ENCODE measurements around the gene HEBP1. TPM values are rescaled to one million over a fixed set of nuclear protein-coding genes. Genes with fewer than 3 reads are reported as not detected.

Gene HEBP1
- total RNA-seq, 1 experiment from 2014 or later, result 6.2 TPM

- ChIA-PET POLR2A (ENCODE audit: unreplicated experiment) (interaction anchor here (0.6 kb wide), 1 partner anchor 43 kb away, joined by 15 read pairs; no protein-coding TSS in a partner anchor), CTCF (no interaction called here)
- Histone ChIP-seq H4K20me1 (ENCODE audit: low read length) (no peaks in the 10 kb centered on the region), H3K4me2 (ENCODE audit: low read length) (no peak overlapping the region), H3K4me3 (ENCODE audit: low read length) (no peak overlapping the region), H3F3A (ENCODE audit: low read length, unreplicated experiment) (no peaks in the 10 kb centered on the region), H3K79me2 (ENCODE audit: low read length) (0 out of 2 replicates have a peak, but pooled peaks cover under 1% of the 10 kb centered on the region), H3K9me3 (ENCODE audit: low read length) (no peaks in the 10 kb centered on the region), H3K27me3 (ENCODE audit: low read length) (no peaks in the 10 kb centered on the region), H2AFZ (ENCODE audit: low read length) (no peak overlapping the region), H3K27ac (ENCODE audit: low read length) (no peak overlapping the region), H3K36me3 (ENCODE audit: low read depth, low read length) (no peaks in the 10 kb centered on the region), H3K9me2 (replicated peaks; ENCODE audit: low read length) (no peaks in the 10 kb centered on the region), H3K4me1 (ENCODE audit: insufficient read depth, low read length) (no peaks in the 10 kb centered on the region), H3K9ac (ENCODE audit: low read length) (no peak overlapping the region)
- no TSS peak for BruUV-seq (replicated peaks)
- DNase-seq (no peak), ATAC-seq (no peak)
- intact Hi-C loops (cut with micrococcal nuclease), result no loop called here
- no peak for TF ChIP-seq CTCF (conservative IDR thresholded peaks at IDR 0.05; ENCODE audit: low read depth, low read length)
- no peak for TF ChIP-seq EZH2 (IDR thresholded peaks at IDR 0.05; ENCODE audit: low read length, unreplicated experiment)
- TF ChIP-seq EZH2phosphoT487 (IDR thresholded peaks at IDR 0.05; ENCODE audit: borderline replicate concordance, low read length), result no peak
These were observed 7.6 kb upstream of the HEBP1 start for GRCh38 chr12:13007496-13008233.

- Histone ChIP-seq H3K4me2 (ENCODE audit: low read length) (no peak overlapping the region), H3K79me2 (ENCODE audit: low read length) (peaks cover 14% of the 10 kb centered on the region), H3K9me2 (replicated peaks; ENCODE audit: low read length) (no peaks in the 10 kb centered on the region), H4K20me1 (ENCODE audit: low read length) (no peaks in the 10 kb centered on the region), H2AFZ (ENCODE audit: low read length) (no peak overlapping the region), H3K27ac (ENCODE audit: low read length) (no peak overlapping the region), H3K27me3 (ENCODE audit: low read length) (no peaks in the 10 kb centered on the region), H3K4me3 (ENCODE audit: low read length) (no peak overlapping the region), H3K9ac (ENCODE audit: low read length) (no peak overlapping the region), H3K4me1 (ENCODE audit: insufficient read depth, low read length) (peaks cover 6% of the 10 kb centered on the region), H3F3A (ENCODE audit: low read length, unreplicated experiment) (no peaks in the 10 kb centered on the region), H3K36me3 (ENCODE audit: low read depth, low read length) (no peaks in the 10 kb centered on the region), H3K9me3 (ENCODE audit: low read length) (no peaks in the 10 kb centered on the region)
- TF ChIP-seq CTCF (conservative IDR thresholded peaks at IDR 0.05; ENCODE audit: low read depth, low read length) (no peak), EZH2 (IDR thresholded peaks at IDR 0.05; ENCODE audit: low read length, unreplicated experiment) (no peak), EZH2phosphoT487 (IDR thresholded peaks at IDR 0.05; ENCODE audit: borderline replicate concordance, low read length) (no peak)
- no TSS peak for BruUV-seq (replicated peaks)
- POLR2A ChIA-PET (ENCODE audit: unreplicated experiment), result no interaction called here
- intact Hi-C loops (cut with micrococcal nuclease), result no loop called here
- CTCF ChIA-PET, result no interaction called here
- DNase-seq, result no peak
- ATAC-seq, result no peak
These were observed 5.6 kb upstream of the HEBP1 start for GRCh38 chr12:13005649-13006048.

- POLR2A ChIA-PET (ENCODE audit: unreplicated experiment), result no interaction called here
- intact Hi-C loops (cut with micrococcal nuclease), result loop anchor here (5.0 kb wide), 3 partner anchors 132 to 217 kb away; no protein-coding TSS in a partner anchor
These were observed 4.9 kb upstream of the HEBP1 start for GRCh38 chr12:13004986-13005385.

More at GRCh38 chr12:13004986-13005385, 4.9 kb upstream of the HEBP1 start:
- CTCF ChIA-PET, result no interaction called here
- H4K20me1 ChIP-seq (ENCODE audit: low read length), result no peaks in the 10 kb centered on the region
- no peak overlapping the region for H3K4me2 ChIP-seq (ENCODE audit: low read length)
- no peak overlapping the region for H3K9ac ChIP-seq (ENCODE audit: low read length)
- peaks cover 14% of the 10 kb centered on the region for H3K79me2 ChIP-seq (ENCODE audit: low read length)
- no peak overlapping the region for H2AFZ ChIP-seq (ENCODE audit: low read length)
- H3F3A ChIP-seq (ENCODE audit: low read length, unreplicated experiment), result no peaks in the 10 kb centered on the region
- peaks cover 6% of the 10 kb centered on the region for H3K4me1 ChIP-seq (ENCODE audit: insufficient read depth, low read length)
- ATAC-seq, result no peak
- no peak overlapping the region for H3K4me3 ChIP-seq (ENCODE audit: low read length)
- no peak for DNase-seq
- no peaks in the 10 kb centered on the region for H3K9me2 ChIP-seq (replicated peaks; ENCODE audit: low read length)
- no peaks in the 10 kb centered on the region for H3K36me3 ChIP-seq (ENCODE audit: low read depth, low read length)
- no peak overlapping the region for H3K27ac ChIP-seq (ENCODE audit: low read length)
- no TSS peak for BruUV-seq (replicated peaks)
- no peaks in the 10 kb centered on the region for H3K9me3 ChIP-seq (ENCODE audit: low read length)
- no peaks in the 10 kb centered on the region for H3K27me3 ChIP-seq (ENCODE audit: low read length)
- TF ChIP-seq CTCF (conservative IDR thresholded peaks at IDR 0.05; ENCODE audit: low read depth, low read length) (no peak), EZH2phosphoT487 (IDR thresholded peaks at IDR 0.05; ENCODE audit: borderline replicate concordance, low read length) (no peak), EZH2 (IDR thresholded peaks at IDR 0.05; ENCODE audit: low read length, unreplicated experiment) (no peak)

Data from PC-3 (cell line).